GM23338 (cell line): Measurements from ENCODE around the gene TUSC1.

Source experiments
- EZH2 ChIP-seq: fragments of 200-600 bp; sonication (generic); IDR thresholded peaks from one replicate; pipeline ENCODE4 v1.8.0; 2017; ENCODE audit warnings: antibody characterized with exemption, mild to moderate bottlenecking, low read depth; ENCODE audit not compliant: unreplicated experiment
- EZH2phosphoT487 ChIP-seq: fragments of 200-600 bp; sonication (generic); IDR thresholded peaks from one replicate; pipeline ENCODE4 v1.8.1; 2018; ENCODE audit warnings: antibody characterized with exemption; ENCODE audit not compliant: unreplicated experiment
- ZNF331 ChIP-seq: fragments of 250-450 bp; sonication (Bioruptor Pico); IDR thresholded peaks from 2 replicates; pipeline ENCODE4 v1.5.0; 2020; ENCODE audit warnings: low read depth, mild to moderate bottlenecking, moderate library complexity
- TF ChIP-seq, protein P1 (sequence below), 2 experiments: fragments of 200-600 bp in 1 of 2; sonication (generic) in 1 of 2; conservative IDR thresholded peaks; 2 replicates each; pipeline versions ENCODE4 v1.5.1 to v1.6.1; 2016 to 2017; ENCODE audit warnings: antibody characterized with exemption in 2 of 2, low read depth in 2 of 2, mild to moderate bottlenecking in 2 of 2, moderate library complexity in 1 of 2

DNA sequence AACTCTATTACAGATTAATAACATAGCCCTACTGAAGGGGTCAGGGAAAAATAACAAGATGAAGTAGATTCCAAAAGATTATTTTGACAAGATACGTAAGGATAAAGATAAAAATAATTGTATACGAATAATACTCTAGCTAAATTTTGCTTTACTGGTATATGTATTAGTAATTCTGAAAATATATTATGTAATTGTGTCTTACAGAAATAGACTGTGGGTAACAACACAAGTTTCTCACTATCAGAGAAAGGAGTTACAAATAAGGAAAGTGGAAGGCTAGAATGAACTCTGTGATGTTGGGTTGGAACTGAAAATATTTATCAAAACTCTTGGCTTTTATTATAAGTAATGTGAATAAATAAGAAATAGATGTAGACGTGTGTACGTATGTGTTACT is 26.6 kb upstream of the TUSC1 start:
- TF ChIP-seq, protein P1, sequence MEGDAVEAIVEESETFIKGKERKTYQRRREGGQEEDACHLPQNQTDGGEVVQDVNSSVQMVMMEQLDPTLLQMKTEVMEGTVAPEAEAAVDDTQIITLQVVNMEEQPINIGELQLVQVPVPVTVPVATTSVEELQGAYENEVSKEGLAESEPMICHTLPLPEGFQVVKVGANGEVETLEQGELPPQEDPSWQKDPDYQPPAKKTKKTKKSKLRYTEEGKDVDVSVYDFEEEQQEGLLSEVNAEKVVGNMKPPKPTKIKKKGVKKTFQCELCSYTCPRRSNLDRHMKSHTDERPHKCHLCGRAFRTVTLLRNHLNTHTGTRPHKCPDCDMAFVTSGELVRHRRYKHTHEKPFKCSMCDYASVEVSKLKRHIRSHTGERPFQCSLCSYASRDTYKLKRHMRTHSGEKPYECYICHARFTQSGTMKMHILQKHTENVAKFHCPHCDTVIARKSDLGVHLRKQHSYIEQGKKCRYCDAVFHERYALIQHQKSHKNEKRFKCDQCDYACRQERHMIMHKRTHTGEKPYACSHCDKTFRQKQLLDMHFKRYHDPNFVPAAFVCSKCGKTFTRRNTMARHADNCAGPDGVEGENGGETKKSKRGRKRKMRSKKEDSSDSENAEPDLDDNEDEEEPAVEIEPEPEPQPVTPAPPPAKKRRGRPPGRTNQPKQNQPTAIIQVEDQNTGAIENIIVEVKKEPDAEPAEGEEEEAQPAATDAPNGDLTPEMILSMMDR (conservative IDR thresholded peaks at IDR 0.05; ENCODE audit: low read depth in 2 of 2), result no peak
- TF ChIP-seq EZH2 (no peak), EZH2phosphoT487 (no peak), ZNF331 (CRISPR knock-in tag) (no peak)
